GM12801 (cell line): ENCODE results near the gene WDR38.

ENCODE experiments used
- CTCF ChIP-seq: IDR thresholded peaks from one replicate; pipeline ENCODE4 v1.5.1; 2011; ENCODE audit warnings: control low read depth; ENCODE audit not compliant: insufficient read length; ENCODE audit errors: extremely low read depth

WDR38 gene

GRCh38 chr9:124897570-124898460 lies 44.6 kb downstream of the WDR38 start:
- TF ChIP-seq CTCF: no peak

GRCh38 chr9:124899845-124900244 lies 46.6 kb downstream of the WDR38 start:
- TF ChIP-seq CTCF: no peak

- no peak for TF ChIP-seq CTCF
These were observed 53.7 kb downstream of the WDR38 start for GRCh38 chr9:124906966-124907365.
